HL-60 (cell line): Measurements from ENCODE around the gene REPS2.

ENCODE experiments used
- CTCF ChIP-seq: IDR thresholded peaks from one replicate; pipeline ENCODE4 v1.5.1; 2011; ENCODE audit warnings: low read length, control low read depth, inconsistent platforms; ENCODE audit not compliant: insufficient read depth
- SPI1 ChIP-seq: IDR thresholded peaks from 2 replicates; pipeline ENCODE4 v1.6.1; 2012; ENCODE audit warnings: low read depth, mild to moderate bottlenecking, borderline replicate concordance

GRCh38 chrX:17028356-17028755, 81.9 kb downstream of the REPS2 start:
- TF ChIP-seq CTCF (no peak), SPI1 (no peak)
